Muscle layer of duodenum (tissue), 2 donors: ENCODE measurements around the gene SPINT1.
A peak's percentile ranks its signal among the peaks of the same experiment; 100 is the strongest.

Source experiments
- H3K27ac ChIP-seq: one replicate; pipeline ENCODE4 v1.7.0; 2013; ENCODE audit warnings: mild to moderate bottlenecking, low read length
- H3K27me3 ChIP-seq: one replicate; pipeline ENCODE4 v1.7.0; 2013; ENCODE audit warnings: low read depth, mild to moderate bottlenecking, control low read depth, low read length
- H3K36me3 ChIP-seq, 2 donors: one replicate each; pipeline ENCODE4 v1.7.0; 2013; ENCODE audit warnings: low read length in 2 of 2, control low read depth in 1 of 2, mild to moderate bottlenecking in 1 of 2; ENCODE audit not compliant: insufficient read depth in 2 of 2, control insufficient read depth in 1 of 2
- H3K4me1 ChIP-seq, 2 donors: one replicate each; pipeline ENCODE4 v1.7.0; 2013; ENCODE audit warnings: low read length in 2 of 2, mild to moderate bottlenecking in 2 of 2, control low read depth in 1 of 2, moderate library complexity in 1 of 2; ENCODE audit not compliant: insufficient read depth in 2 of 2, control insufficient read depth in 1 of 2
- H3K4me3 ChIP-seq, 2 donors: one replicate each; pipeline ENCODE4 v1.7.0; 2013; ENCODE audit warnings: low read length in 2 of 2, low read depth in 1 of 2, mild to moderate bottlenecking in 1 of 2
- H3K9me3 ChIP-seq, 2 donors: one replicate each; pipeline ENCODE4 v1.7.0; 2013; ENCODE audit warnings: low read length in 2 of 2, control low read depth in 1 of 2, mild to moderate bottlenecking in 1 of 2; ENCODE audit not compliant: control insufficient read depth in 1 of 2
- donor health status: healthy.

The SPINT1 gene

DNA sequence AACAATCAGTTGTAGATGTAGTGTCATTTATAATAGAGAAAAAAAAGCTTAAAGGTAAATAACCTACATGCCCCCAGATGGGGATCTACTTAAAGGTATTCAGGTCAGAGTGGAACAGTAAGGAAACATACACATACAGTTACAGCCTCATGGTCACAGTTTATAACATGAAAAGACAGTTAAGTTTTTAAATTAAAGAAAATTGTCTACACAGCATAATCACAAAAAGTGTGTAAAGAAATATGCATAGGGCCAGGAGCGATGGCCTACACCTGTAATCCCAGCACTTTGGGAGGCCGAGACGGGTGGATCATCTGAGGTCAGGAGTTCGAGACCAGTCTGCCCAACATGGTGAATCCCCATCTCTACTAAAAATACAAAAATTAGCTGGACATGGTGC is 23.4 kb downstream of the SPINT1 start:
- Histone ChIP-seq H3K27ac (no peak overlapping the region), H3K4me3 (no peak overlapping the region), H3K36me3 (no peaks in the 10 kb centered on the region), H3K9me3 (no peaks in the 10 kb centered on the region), H3K4me1 (no peaks in the 10 kb centered on the region), H3K27me3 (no peaks in the 10 kb centered on the region)

DNA sequence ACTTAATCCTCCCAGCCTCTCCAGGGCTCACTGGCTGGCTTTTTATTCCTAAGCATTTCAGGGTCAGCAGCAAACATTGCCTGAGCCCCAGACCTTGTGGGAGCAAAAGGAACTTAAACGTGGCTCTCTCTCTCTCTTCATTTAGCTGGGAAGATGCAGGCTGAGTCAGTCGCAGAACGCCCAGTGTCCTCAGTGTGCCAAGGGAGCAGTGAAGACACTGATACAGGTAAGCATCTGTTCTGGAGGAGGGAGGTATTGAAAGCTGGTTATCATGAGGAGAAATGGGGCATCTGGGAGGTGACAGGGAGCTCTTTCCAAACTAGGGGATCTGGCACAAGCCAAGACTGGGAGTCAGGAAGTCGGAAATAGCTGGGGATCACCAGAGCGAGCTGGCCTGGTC is 25.8 kb downstream of the SPINT1 start:
- H3K27me3 ChIP-seq, result no peaks in the 10 kb centered on the region
- H3K4me3 ChIP-seq, result no peak overlapping the region
- H3K9me3 ChIP-seq, result no peaks in the 10 kb centered on the region
- H3K4me1 ChIP-seq, result peaks cover 0 to 10% of the 10 kb centered on the region in 2 donors
- no peak overlapping the region for H3K27ac ChIP-seq
- no peaks in the 10 kb centered on the region for H3K36me3 ChIP-seq

DNA sequence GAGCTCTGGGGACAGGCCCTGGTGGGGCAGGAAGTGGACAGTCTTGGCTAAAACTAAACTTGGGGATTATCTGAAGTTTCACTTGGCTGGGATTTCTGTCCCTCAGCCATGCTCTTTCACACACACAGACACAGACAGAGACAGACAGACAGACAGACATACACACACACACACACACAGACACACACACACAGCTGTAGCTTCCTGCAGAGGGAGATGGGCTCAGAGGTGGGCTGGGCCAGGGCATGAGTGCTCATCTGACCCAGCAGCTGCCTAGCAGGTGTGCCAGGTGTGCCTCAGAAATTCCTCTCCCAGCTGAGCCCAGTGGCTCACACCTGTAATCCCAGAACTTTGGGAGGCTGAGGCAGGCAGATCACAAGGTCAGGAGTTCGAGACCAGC is 26.9 kb downstream of the SPINT1 start:
- Histone ChIP-seq H3K4me1 (peaks cover 0 to 10% of the 10 kb centered on the region in 2 donors), H3K9me3 (no peaks in the 10 kb centered on the region), H3K36me3 (no peaks in the 10 kb centered on the region), H3K27ac (no peak overlapping the region), H3K4me3 (no peak overlapping the region), H3K27me3 (no peaks in the 10 kb centered on the region)

DNA sequence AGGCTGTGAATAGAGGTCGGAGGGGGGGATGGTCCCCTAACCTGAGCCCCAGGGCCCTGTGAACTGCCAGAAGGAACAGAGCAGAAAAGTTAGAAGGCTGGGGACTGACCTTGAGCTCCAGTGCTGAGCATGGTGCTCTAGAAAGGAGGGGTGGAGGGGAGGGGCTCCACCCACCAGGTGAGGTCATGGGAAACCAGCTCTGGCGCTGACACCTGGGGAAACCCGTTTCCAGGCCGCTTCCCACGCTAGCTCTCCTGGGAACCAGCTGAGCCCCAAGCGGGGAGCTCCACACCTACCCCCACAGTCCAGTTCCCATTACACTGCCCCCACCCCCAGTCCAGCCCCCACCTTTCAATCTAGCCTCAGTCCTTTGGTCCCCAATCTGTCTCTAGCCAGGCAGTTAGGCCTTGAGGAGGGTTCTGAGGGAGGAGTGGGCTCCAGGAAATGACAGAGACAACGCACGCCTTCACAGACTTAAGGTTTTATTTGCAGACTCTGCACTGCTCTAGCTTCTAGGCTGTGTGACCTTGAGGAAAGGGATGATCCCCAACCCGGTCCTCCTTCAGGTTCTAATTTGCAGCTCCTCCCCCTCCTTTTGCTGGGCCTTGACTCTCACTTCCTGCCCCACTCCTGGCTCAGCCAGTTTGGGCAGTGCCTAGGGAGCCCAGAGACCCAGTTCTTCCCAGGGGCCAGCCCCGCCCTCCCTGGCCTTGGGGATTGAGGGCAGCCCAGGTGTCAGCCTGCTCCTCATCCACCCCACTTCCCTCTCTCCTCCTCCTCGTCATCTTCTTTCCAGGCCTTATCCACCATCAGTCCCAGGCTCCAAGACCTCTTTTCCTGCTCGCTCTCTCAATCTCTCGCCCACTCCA is 28.1 kb downstream of the SPINT1 start:
- Histone ChIP-seq H3K9me3 (no peaks in the 10 kb centered on the region), H3K4me3 (no peak overlapping the region), H3K36me3 (no peaks in the 10 kb centered on the region), H3K27ac (no peak overlapping the region), H3K4me1 (peaks cover 0 to 10% of the 10 kb centered on the region in 2 donors), H3K27me3 (no peaks in the 10 kb centered on the region)

DNA sequence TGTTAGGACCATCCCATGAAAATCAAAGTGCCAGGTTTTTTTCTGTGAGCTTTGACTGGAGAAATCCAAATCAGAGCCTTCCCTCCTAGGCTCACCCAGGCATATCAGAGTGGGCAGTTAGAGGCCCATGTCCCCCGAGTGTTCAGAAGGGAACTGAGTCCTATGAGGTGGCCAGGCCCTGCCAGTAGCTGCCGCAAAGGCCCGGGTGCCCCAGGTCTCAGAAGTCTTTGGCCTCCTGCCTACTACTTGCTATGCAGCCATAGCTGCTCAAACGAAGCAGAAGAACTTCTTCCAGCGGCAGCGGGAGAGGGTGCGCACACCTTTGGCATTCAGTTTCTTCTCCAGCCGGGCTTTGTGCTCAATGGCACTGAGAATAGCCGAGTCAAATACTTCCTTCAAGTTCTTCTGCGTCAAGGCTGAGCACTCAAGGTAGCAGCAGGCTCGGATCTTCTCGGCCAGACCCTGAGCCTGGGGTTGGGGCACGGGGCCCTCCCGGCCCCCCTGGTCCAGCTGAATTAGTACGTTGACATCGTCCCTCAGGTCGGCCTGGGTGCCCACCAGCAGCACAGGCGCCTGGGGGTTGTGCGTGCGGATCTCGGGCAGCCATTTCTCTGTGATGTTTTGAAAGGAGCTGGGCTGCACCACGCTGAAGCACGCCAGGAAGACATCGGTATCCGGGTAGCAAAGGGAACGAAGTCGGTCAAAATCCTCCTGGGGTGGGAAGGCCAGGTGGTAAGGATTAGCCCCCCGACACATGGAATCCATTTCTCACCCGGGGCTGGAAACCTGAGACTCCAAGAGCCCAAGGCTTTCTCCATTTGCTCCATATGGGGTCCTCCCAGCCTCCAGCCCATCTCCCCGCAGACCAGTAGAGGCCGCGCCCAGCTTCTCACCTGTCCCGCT is 29.2 kb downstream of the SPINT1 start:
- no peaks in the 10 kb centered on the region for H3K27me3 ChIP-seq
- H3K4me3 ChIP-seq, result peak overlapping the region in 1 of 2 donors; percentile 78
- H3K9me3 ChIP-seq, result no peaks in the 10 kb centered on the region
- no peaks in the 10 kb centered on the region for H3K36me3 ChIP-seq
- no peak overlapping the region for H3K27ac ChIP-seq
- H3K4me1 ChIP-seq, result peaks cover 0 to 10% of the 10 kb centered on the region in 2 donors

DNA sequence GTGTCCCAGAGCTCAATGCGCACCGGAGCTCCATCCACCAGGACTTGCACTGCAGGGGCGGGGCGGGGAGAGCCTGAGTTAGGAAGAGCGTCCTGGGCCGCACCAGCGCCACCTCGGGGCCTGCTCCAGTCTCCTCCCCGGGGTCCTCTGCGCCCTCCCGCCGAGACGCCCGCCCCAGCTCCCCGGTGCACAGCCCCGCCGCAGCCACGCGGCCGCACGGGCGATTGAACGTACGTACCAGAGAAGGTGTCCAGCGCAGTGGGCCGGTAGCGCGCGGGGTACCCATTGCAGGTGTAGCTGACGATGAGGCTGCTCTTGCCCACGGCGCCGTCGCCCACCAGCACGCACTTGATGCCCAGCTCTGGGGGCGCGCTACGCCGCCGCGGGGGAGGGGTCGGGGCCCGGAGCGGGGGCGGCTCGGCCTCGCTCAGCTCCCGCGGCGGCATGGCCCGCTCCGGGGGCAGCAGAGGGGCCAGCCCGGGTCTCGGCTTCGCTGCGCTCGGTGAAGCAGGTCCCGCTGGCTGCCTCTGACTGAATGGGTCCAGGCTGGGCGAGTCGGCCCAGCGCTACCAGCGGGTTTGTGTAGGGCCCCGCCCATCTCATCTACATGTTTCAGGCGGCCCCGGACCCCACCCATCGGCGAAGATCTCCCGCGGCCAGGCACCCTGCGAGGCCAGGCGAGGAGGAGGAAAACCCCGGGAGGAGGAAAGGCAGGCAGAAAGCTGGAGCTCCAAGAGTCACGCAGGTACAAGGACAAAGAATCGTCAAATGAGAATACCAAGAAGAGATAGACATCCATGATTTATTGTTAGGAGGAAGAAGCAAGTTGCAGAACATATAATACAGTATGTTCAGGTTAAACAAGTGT is 30.1 kb downstream of the SPINT1 start, which contains the start of gene RHOV:
Gene RHOV, minus strand, starts transcription at position 541 of the 868 bp plus-strand sequence. Its CDS starts 95 bp downstream, at position 446.
- Histone ChIP-seq H3K27me3 (no peaks in the 10 kb centered on the region), H3K36me3 (no peaks in the 10 kb centered on the region), H3K4me1 (peaks cover 0 to 10% of the 10 kb centered on the region in 2 donors), H3K4me3 (peak within 1 kb of the TSS; percentile 7 to 78), H3K27ac (no peak within 1 kb of the TSS), H3K9me3 (no peaks in the 10 kb centered on the region)

DNA sequence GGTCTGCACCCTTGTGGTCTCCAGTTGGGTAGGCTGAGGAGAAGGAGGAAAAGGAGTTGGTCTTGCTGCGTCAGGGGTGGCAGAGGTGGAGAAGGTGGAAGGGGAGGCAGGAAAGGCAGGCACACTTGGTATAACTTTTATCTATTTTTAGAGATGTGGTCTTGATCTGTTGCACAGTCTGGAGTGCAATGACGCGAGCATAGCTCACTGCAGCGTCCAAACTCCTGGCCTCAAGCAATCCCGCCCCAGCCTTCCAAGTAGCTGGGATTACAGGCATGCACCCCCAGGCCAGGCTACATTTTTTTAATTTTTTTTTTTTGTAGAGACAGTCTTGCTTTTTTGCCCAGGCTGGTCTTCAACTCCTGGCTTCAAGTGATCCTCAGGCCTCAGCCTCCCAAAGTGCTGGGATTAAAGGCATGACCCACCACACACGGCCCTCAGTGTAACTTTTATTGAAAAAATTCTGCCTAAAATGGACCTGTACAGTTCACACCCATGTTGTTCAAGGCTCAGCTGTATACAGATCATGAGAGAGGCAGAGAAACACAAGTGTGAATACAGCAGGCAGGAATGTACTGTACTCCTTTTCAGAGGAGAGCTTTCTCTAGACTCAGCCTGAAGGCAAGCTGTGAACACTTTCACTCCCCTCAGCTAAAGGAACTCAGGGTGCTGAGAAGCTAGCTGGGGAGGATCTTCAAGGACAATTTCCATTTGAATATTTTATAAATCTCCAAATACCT is 32.3 kb downstream of the SPINT1 start:
- H3K36me3 ChIP-seq, result no peaks in the 10 kb centered on the region

DNA sequence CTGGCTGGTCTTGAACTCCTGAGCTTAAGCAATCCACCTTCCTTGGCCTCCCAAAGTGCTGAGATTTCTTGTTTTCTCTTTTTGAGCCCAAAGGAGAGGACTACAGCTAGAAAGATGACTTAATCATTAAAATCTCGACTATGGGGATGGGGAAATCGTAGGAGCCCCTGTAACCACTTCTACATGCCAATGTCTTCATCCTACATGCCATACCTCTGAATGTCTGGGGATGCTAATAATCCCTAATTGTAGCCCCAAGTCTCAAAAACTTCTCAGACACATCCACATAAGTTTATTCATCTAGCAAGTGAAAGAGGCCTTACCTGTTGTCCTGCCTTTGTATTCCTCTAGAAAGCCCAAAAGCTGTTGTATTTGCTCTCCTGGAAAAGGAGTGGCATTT is 33.8 kb downstream of the SPINT1 start:
- H3K9me3 ChIP-seq, result no peaks in the 10 kb centered on the region
- no peak overlapping the region for H3K4me3 ChIP-seq
- no peaks in the 10 kb centered on the region for H3K36me3 ChIP-seq
- peaks cover 0 to 10% of the 10 kb centered on the region in 2 donors for H3K4me1 ChIP-seq
- H3K27me3 ChIP-seq, result no peaks in the 10 kb centered on the region
- H3K27ac ChIP-seq, result no peak overlapping the region

More for the DNA sequence above, 32.3 kb downstream of the SPINT1 start:
- Histone ChIP-seq H3K27me3 (no peaks in the 10 kb centered on the region), H3K4me3 (no peak overlapping the region), H3K4me1 (peaks cover 0 to 10% of the 10 kb centered on the region in 2 donors), H3K9me3 (no peaks in the 10 kb centered on the region), H3K27ac (no peak overlapping the region)

DNA sequence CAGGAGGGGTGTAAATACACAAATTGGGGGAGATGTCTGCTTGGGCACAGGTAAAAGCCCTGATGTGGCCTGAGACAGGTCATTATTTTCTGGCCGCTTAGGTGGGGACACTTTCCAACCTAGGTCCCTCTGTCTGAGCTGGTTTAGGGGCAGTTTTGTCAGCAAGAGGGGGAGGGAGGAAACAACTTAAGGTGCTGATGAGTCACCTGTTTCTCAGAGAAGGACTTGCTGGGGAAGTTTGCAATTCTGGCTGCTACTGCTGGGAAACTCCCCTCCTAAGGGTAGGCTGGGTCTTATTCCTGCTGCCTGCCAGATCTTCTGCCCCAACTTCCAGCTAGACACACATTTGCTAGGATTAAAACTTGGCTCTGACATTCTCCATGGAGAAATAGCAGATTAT is 34.9 kb downstream of the SPINT1 start:
- Histone ChIP-seq H3K4me3 (no peak overlapping the region), H3K9me3 (peaks cover 0 to 2% of the 10 kb centered on the region in 2 donors), H3K27ac (no peak overlapping the region), H3K27me3 (no peaks in the 10 kb centered on the region), H3K4me1 (peaks cover 0 to 5% of the 10 kb centered on the region in 2 donors), H3K36me3 (no peaks in the 10 kb centered on the region)

DNA sequence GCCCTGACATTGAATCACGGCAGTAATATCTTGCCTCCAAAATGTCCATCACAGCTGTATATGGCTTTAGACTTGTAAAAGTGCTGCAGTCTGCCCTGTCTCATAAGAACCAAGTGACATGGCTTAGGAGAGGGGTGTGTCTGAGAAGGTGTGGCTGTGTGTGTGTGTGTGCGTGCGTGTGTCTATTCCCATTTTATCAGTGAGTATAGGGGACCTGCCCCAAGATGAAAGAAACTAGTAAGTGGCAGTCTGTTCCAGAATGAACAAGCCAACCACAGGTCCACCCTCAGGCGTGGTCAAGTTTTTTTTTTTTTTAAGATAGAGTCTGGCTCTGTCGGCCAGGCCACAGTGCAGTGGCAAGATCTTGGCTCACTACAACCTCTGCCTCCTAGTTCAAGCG is 35.8 kb downstream of the SPINT1 start:
- Histone ChIP-seq H3K36me3 (no peaks in the 10 kb centered on the region), H3K4me3 (no peak overlapping the region), H3K9me3 (peaks cover 0 to 2% of the 10 kb centered on the region in 2 donors), H3K27ac (no peak overlapping the region), H3K27me3 (no peaks in the 10 kb centered on the region), H3K4me1 (no peaks in the 10 kb centered on the region)
